ENCODE measurements around the gene SELENOI. TPM values are rescaled to one million over a fixed set of nuclear protein-coding genes. Genes with fewer than 3 reads are reported as not detected.
A peak's percentile ranks its signal among the peaks of the same experiment; 100 is the strongest.

The SELENOI gene
- total RNA-seq, 1 donor from 2014 or later: 10.8 TPM

GRCh38 chr2:26313446-26313845, 32.5 kb upstream of the SELENOI start:
- Histone ChIP-seq H3K9me3 (replicated peaks) (no peaks in the 10 kb centered on the region), H3K36me3 (no peaks in the 10 kb centered on the region), H3K27ac (replicated peaks) (no peak overlapping the region), H3K27me3 (ENCODE audit: low read depth) (no peaks in the 10 kb centered on the region), H3K4me1 (no peaks in the 10 kb centered on the region), H3K4me3 (no peak overlapping the region)
- TF ChIP-seq CTCF (IDR thresholded peaks at IDR 0.05; ENCODE audit: borderline replicate concordance): no peak
- no peak for DNase-seq
- intact Hi-C loops (cut with micrococcal nuclease): no loop called here

GRCh38 chr2:26314243-26314642, 31.7 kb upstream of the SELENOI start:
- Histone ChIP-seq H3K9me3 (replicated peaks) (no peaks in the 10 kb centered on the region), H3K27ac (replicated peaks) (no peak overlapping the region), H3K27me3 (ENCODE audit: low read depth) (no peaks in the 10 kb centered on the region), H3K4me1 (no peaks in the 10 kb centered on the region), H3K4me3 (no peak overlapping the region), H3K36me3 (no peaks in the 10 kb centered on the region)
- no peak for DNase-seq
- TF ChIP-seq CTCF (IDR thresholded peaks at IDR 0.05; ENCODE audit: borderline replicate concordance): no peak
- intact Hi-C loops (cut with micrococcal nuclease): no loop called here

- no peaks in the 10 kb centered on the region for H3K36me3 ChIP-seq
- H3K4me1 ChIP-seq: no peaks in the 10 kb centered on the region
- TF ChIP-seq CTCF (IDR thresholded peaks at IDR 0.05; ENCODE audit: borderline replicate concordance): peak; percentile 13
- intact Hi-C loops (cut with micrococcal nuclease): no loop called here
- H3K9me3 ChIP-seq (replicated peaks): no peaks in the 10 kb centered on the region
- no peak for DNase-seq
- H3K4me3 ChIP-seq: no peak overlapping the region
- no peak overlapping the region for H3K27ac ChIP-seq (replicated peaks)
- H3K27me3 ChIP-seq (ENCODE audit: low read depth): no peaks in the 10 kb centered on the region
Measured at GRCh38 chr2:26316041-26316440, 29.9 kb upstream of the SELENOI start.

- TF ChIP-seq CTCF (IDR thresholded peaks at IDR 0.05; ENCODE audit: borderline replicate concordance): no peak
- H3K36me3 ChIP-seq: no peaks in the 10 kb centered on the region
- H3K4me1 ChIP-seq: no peaks in the 10 kb centered on the region
- no peak for DNase-seq
- H3K4me3 ChIP-seq: no peak overlapping the region
- H3K27me3 ChIP-seq (ENCODE audit: low read depth): no peaks in the 10 kb centered on the region
- intact Hi-C loops (cut with micrococcal nuclease): no loop called here
- H3K27ac ChIP-seq (replicated peaks): no peak overlapping the region
- no peaks in the 10 kb centered on the region for H3K9me3 ChIP-seq (replicated peaks)
Measured at GRCh38 chr2:26316845-26317244, 29.1 kb upstream of the SELENOI start.

GRCh38 chr2:26317377-26318105, 28.4 kb upstream of the SELENOI start:
- H3K9me3 ChIP-seq (replicated peaks): no peaks in the 10 kb centered on the region
- no peak for DNase-seq
- H3K4me3 ChIP-seq: no peak overlapping the region
- no peaks in the 10 kb centered on the region for H3K4me1 ChIP-seq
- intact Hi-C loops (cut with micrococcal nuclease): no loop called here
- TF ChIP-seq CTCF (IDR thresholded peaks at IDR 0.05; ENCODE audit: borderline replicate concordance): no peak
- H3K27me3 ChIP-seq (ENCODE audit: low read depth): no peaks in the 10 kb centered on the region
- H3K36me3 ChIP-seq: no peaks in the 10 kb centered on the region
- H3K27ac ChIP-seq (replicated peaks): no peak overlapping the region
